Colonic mucosa (tissue), 4 donors: ENCODE results near the gene FRMD1. TPM values are rescaled to one million over a fixed set of nuclear protein-coding genes. Genes with fewer than 3 reads are reported as not detected.

Source experiments
- DNase-seq: peaks from one replicate; pipeline ENCODE4 v3.0.0-alpha.2; 2020
- H3K27ac ChIP-seq: fragments of 200-600 bp; one replicate; pipeline ENCODE4 v1.8.0; 2021
- H3K27me3 ChIP-seq: fragments of 200-600 bp; one replicate; pipeline ENCODE4 v1.8.0; 2021
- H3K36me3 ChIP-seq: fragments of 200-600 bp; one replicate; pipeline ENCODE4 v1.8.0; 2021
- H3K4me1 ChIP-seq: fragments of 200-600 bp; one replicate; pipeline ENCODE4 v1.8.0; 2021; ENCODE audit warnings: mild to moderate bottlenecking
- H3K4me3 ChIP-seq: fragments of 200-600 bp; one replicate; pipeline ENCODE4 v1.8.0; 2021
- H3K9ac ChIP-seq, 2 donors: one replicate each; pipeline ENCODE4 v1.7.0; 2013; ENCODE audit warnings: control low read depth in 2 of 2, low read depth in 2 of 2, low read length in 2 of 2
- H3K9me3 ChIP-seq: fragments of 200-600 bp; one replicate; pipeline ENCODE4 v1.8.0; 2021
- intact Hi-C: fragments of 100-400 bp; cut with DNase I; formaldehyde crosslinking; loops from one replicate; pipeline ENCODE4 v1.14.1; 2022
- total RNA-seq, 2 donors: library from RNA; stranded (reverse); fragmentation: NEBNext Ultra II Directional in 1 of 2; extraction: Animal tissue kit (Norgen Biotek cat#: 25700) in 1 of 2; gene quantifications; one replicate each; pipeline ENCODE4 v1.2.1, GENCODE V29; 2021
- TF ChIP-seq, protein P1 (sequence below): fragments of 200-600 bp; IDR thresholded peaks from one replicate; pipeline ENCODE4 v1.8.0; 2022; ENCODE audit warnings: antibody characterized with exemption, mild to moderate bottlenecking
- donor health status: healthy.
- donor health status: DM: no; HTN: no; CAD: no.
- donor health status: DM: no; HTN: no; CAD: no.

FRMD1 gene
- total RNA-seq, 2 donors from 2014 or later = 2.3 to 21.0 TPM

DNA sequence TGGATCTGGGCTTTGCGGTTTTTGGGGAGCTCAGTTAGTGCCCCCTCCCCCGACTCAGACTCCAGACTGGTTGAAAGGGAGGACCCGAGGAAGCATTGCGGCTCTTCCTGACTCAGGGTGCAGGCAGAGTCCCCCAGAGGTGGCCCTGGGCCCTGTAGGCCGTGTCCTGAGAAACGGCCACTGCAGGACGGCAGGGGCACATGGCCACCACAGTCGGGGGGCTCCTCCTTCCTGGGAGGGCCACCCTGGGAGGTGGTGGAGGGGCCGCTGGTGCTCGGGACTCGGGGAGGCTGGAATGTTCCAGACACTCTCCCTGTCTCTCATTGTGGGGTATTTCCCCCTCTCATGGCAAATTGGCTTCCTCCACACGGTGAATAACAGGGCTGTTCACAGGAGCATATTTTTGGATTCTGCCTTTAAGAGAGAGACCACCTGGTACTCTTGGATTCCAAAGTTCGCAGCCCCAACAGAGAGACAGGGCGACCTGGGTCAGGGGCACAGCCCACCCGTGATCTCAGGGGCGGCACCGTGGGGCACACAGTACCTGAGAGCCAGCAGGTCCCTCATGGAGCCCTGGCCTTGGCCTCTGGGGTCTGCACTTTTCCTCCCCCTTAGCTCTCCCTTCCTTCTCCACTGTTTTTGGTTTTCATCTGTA lies 35.7 kb downstream of the FRMD1 start:
- Histone ChIP-seq H3K27me3 (no peaks in the 10 kb centered on the region), H3K4me1 (no peaks in the 10 kb centered on the region), H3K4me3 (no peak overlapping the region), H3K9ac (no peak overlapping the region), H3K27ac (no peak overlapping the region), H3K9me3 (no peaks in the 10 kb centered on the region), H3K36me3 (no peaks in the 10 kb centered on the region)
- intact Hi-C loops = no loop called here
- TF ChIP-seq, protein P1, sequence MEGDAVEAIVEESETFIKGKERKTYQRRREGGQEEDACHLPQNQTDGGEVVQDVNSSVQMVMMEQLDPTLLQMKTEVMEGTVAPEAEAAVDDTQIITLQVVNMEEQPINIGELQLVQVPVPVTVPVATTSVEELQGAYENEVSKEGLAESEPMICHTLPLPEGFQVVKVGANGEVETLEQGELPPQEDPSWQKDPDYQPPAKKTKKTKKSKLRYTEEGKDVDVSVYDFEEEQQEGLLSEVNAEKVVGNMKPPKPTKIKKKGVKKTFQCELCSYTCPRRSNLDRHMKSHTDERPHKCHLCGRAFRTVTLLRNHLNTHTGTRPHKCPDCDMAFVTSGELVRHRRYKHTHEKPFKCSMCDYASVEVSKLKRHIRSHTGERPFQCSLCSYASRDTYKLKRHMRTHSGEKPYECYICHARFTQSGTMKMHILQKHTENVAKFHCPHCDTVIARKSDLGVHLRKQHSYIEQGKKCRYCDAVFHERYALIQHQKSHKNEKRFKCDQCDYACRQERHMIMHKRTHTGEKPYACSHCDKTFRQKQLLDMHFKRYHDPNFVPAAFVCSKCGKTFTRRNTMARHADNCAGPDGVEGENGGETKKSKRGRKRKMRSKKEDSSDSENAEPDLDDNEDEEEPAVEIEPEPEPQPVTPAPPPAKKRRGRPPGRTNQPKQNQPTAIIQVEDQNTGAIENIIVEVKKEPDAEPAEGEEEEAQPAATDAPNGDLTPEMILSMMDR = no peak
- DNase-seq = no peak

DNA sequence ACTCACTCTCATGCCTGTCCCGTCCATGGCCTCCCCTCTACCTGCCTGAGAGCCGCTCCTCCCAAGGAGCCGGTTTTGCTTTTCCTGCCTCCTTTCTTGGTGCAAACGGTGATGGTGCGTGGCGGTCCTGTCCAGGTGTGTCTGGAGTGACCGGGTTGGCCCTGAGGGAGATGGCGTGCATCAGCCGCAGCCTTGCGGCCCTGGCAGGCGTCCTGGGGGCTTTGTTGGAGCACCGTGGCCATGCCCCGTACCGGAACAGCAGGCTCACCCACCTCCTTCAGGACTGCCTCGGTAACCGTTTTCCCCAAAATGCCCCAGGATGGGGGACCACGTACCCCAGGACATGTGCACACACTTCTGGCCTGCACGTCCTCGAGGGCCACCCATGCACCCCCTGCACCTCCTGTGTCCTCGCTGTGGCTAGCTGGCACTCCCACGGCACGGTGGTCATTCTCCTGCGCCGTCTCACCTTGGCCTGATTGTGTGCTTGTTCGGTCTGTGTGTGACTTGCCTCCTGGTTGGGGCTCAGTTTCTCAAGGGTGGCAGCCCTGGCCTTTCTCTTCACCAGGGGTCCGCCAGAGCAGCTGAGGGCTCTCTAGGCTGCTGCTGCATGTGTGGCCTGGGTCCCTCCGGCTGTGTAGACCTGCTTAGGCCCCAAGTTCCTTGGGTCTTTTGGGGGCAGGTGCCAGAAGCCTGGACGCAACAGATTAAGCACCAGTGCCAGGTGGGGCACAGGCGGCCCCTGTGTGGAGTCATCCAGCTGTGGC lies 36.4 kb downstream of the FRMD1 start:
- no peaks in the 10 kb centered on the region for H3K27me3 ChIP-seq
- H3K4me1 ChIP-seq = no peaks in the 10 kb centered on the region
- H3K27ac ChIP-seq = no peak overlapping the region
- no peak overlapping the region for H3K4me3 ChIP-seq
- TF ChIP-seq, protein P1 = no peak
- no peaks in the 10 kb centered on the region for H3K36me3 ChIP-seq
- no peak for DNase-seq
- no peak overlapping the region for H3K9ac ChIP-seq
- no peaks in the 10 kb centered on the region for H3K9me3 ChIP-seq
- intact Hi-C loops = no loop called here

DNA sequence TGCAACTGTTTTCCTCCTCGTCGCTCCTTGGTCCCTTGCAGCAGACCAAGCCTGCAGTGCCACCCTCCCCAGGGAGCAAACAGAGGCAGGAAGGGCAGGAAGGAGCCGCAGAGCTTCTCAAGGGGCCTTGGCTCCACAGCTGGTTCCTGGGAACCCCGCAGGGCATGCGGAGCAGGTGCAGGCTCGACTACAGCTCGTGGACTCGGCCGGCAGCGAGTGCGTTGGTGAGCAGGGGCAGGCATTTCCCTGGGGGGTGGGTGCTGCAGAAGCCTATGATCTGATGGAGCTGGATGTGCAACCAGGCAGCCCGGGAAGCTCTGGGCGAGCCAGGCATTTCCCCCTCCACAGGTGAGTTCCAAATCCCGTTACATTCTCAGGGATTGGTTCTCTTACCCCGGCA lies 37.1 kb downstream of the FRMD1 start:
- intact Hi-C loops = no loop called here
- no peak for DNase-seq
- H3K4me3 ChIP-seq = no peak overlapping the region

DNA sequence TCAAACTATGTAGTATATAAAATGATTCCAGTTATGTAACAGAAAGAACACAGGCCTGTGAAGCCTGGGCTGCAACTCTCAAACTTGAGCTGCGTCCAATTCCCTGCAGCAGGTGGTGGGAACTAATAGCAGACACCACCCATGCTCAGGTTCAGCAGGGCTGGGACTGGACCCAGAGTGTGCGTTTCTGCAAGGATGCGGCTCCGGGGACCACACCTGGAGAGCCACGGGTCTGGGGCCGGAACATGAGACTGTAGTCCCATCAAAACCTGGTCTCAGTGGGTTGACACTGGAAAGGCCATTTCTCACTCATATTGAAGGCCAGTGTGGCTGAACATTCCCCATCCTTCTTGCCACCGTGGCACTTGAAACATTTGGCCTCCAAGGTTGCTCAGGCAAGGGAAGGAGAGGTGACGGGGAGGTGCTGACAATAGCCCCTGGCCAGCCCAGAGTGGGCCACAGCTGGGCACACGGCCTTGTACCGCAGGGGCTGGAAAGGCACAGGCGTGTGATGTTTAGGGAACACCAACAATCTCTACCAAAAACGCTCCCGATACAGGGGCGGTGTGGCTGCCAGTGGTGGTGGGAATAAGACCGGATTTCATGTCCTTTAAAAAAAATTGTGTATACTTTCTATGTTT lies 38.0 kb downstream of the FRMD1 start:
- Histone ChIP-seq H3K36me3 (no peaks in the 10 kb centered on the region), H3K27me3 (no peaks in the 10 kb centered on the region), H3K9me3 (no peaks in the 10 kb centered on the region), H3K4me3 (no peak overlapping the region), H3K4me1 (peaks cover 6% of the 10 kb centered on the region), H3K27ac (no peak overlapping the region), H3K9ac (no peak overlapping the region)
- intact Hi-C loops = no loop called here
- TF ChIP-seq, protein P1 = no peak
- no peak for DNase-seq

More for the DNA sequence above, 37.1 kb downstream of the FRMD1 start:
- H3K36me3 ChIP-seq = no peaks in the 10 kb centered on the region
- no peak overlapping the region for H3K9ac ChIP-seq
- H3K9me3 ChIP-seq = no peaks in the 10 kb centered on the region
- H3K27ac ChIP-seq = no peak overlapping the region
- no peaks in the 10 kb centered on the region for H3K27me3 ChIP-seq
- H3K4me1 ChIP-seq = no peaks in the 10 kb centered on the region
- TF ChIP-seq, protein P1 = no peak

DNA sequence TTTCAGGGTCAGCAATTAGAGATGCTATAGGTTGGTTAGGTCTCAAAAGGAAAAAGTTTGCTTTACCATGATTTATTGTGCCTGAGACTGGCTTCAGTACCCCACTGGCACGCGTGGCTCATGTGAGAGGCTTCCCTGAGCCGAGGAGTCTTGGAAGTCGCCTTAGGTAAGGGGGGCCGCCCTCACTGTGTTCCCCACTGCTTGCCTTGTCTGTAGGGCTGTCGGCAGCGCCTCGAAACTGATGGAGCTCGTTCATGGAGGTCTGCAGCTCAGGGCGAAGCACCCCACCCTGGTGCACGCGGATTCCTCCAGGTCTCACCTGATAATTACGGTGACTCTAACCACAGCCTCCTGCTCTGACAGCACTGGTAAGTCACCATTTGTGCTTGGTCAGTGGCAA lies 39.2 kb downstream of the FRMD1 start:
- no peak for DNase-seq
- H3K36me3 ChIP-seq = no peaks in the 10 kb centered on the region
- H3K4me1 ChIP-seq = peaks cover 6% of the 10 kb centered on the region
- H3K9ac ChIP-seq = no peak overlapping the region
- H3K27me3 ChIP-seq = no peaks in the 10 kb centered on the region
- no peak overlapping the region for H3K27ac ChIP-seq
- H3K4me3 ChIP-seq = no peak overlapping the region
- no peaks in the 10 kb centered on the region for H3K9me3 ChIP-seq
- intact Hi-C loops = no loop called here
- TF ChIP-seq, protein P1 = no peak
